MM.1S (cell line): ENCODE results near the gene SIM2.

ENCODE experiments used
- DNase-seq: peaks from one replicate; pipeline ENCODE4 v3.0.0-alpha.2; 2015
- H2AFZ ChIP-seq: fragments of 300-600 bp; sonication (generic); 2 replicates; pipeline ENCODE4 v1.6.0; 2016; ENCODE audit warnings: antibody characterized with exemption, low read length
- H3F3A ChIP-seq: fragments of 300-600 bp; sonication (generic); 2 replicates; pipeline ENCODE4 v1.6.1; 2016; ENCODE audit warnings: mild to moderate bottlenecking, antibody characterized with exemption, low read length, moderate library complexity, mixed read lengths; ENCODE audit not compliant: insufficient read depth
- H3K27ac ChIP-seq: fragments of 300-600 bp; sonication (generic); 2 replicates; pipeline ENCODE4 v1.5.1; 2016; ENCODE audit warnings: mild to moderate bottlenecking, low read length
- H3K27me3 ChIP-seq: fragments of 300-600 bp; sonication (generic); replicated peaks from 2 replicates; pipeline ENCODE4 v1.6.0; 2016; ENCODE audit warnings: low read length; ENCODE audit not compliant: insufficient read depth
- H3K36me3 ChIP-seq: fragments of 300-600 bp; sonication (generic); replicated peaks from 2 replicates; pipeline ENCODE4 v1.6.1; 2016; ENCODE audit warnings: mild to moderate bottlenecking, low read length, mixed read lengths; ENCODE audit not compliant: insufficient read depth
- H3K4me1 ChIP-seq: fragments of 300-600 bp; sonication (generic); 2 replicates; pipeline ENCODE4 v1.6.1; 2016; ENCODE audit warnings: low read length, mixed read lengths
- H3K4me2 ChIP-seq: fragments of 300-600 bp; sonication (generic); 2 replicates; pipeline ENCODE4 v1.6.0; 2016; ENCODE audit warnings: low read depth, low read length
- H3K4me3 ChIP-seq: fragments of 300-600 bp; sonication (generic); 2 replicates; pipeline ENCODE4 v1.5.1; 2016; ENCODE audit warnings: low read length, mixed read lengths
- H3K79me2 ChIP-seq: fragments of 300-600 bp; sonication (generic); 2 replicates; pipeline ENCODE4 v1.6.1; 2016; ENCODE audit warnings: mixed run types, low read length, mixed read lengths
- H3K9ac ChIP-seq: fragments of 300-600 bp; sonication (generic); 2 replicates; pipeline ENCODE4 v1.6.1; 2016; ENCODE audit warnings: low read length, mixed read lengths
- H3K9me2 ChIP-seq: fragments of 300-600 bp; sonication (generic); replicated peaks from 2 replicates; pipeline ENCODE4 v1.6.1; 2016; ENCODE audit warnings: mild to moderate bottlenecking, low read length, mixed read lengths; ENCODE audit not compliant: insufficient read depth
- H3K9me3 ChIP-seq: fragments of 300-600 bp; sonication (generic); replicated peaks from 2 replicates; pipeline ENCODE4 v1.6.1; 2016; ENCODE audit warnings: mild to moderate bottlenecking, low read length, mixed read lengths; ENCODE audit not compliant: insufficient read depth
- H4K20me1 ChIP-seq: fragments of 300-600 bp; sonication (generic); 2 replicates; pipeline ENCODE4 v1.6.1; 2016; ENCODE audit warnings: mild to moderate bottlenecking, low read length, moderate library complexity, mixed read lengths; ENCODE audit not compliant: insufficient read depth
- CTCF ChIP-seq: fragments of 300-600 bp; sonication (generic); IDR thresholded peaks from 2 replicates; pipeline ENCODE4 v1.5.1; 2016; ENCODE audit warnings: antibody characterized with exemption, low read length, mixed read lengths
- EZH2 ChIP-seq: fragments of 300-600 bp; sonication (generic); optimal IDR thresholded peaks from 2 replicates; pipeline ENCODE3; 2017; ENCODE audit warnings: low read depth, mild to moderate bottlenecking, antibody characterized with exemption, low read length, mixed read lengths
- EZH2phosphoT487 ChIP-seq: fragments of 300-600 bp; sonication (generic); IDR thresholded peaks from 2 replicates; pipeline ENCODE4 v1.6.1; 2018; ENCODE audit warnings: antibody characterized with exemption, low read length

The SIM2 gene

DNA sequence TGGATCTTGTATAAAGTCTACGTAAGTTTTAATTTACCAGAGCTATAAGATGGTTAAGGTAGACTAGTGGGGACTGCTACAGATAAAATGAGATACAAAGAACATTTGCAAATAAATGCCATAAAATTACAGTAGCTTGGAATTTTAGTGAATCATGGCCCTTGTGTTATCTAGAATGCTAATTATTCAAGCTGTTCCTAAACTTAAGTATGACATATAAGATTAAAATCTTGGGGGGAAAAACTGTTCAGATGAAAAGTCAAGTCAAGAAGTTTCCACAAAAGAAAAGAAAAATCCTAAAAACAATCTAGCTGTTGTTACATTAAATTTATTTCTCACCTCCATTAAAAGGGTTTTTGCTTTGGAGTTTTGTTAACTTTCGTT, 51.7 kb downstream of the SIM2 start:
- H3K27ac ChIP-seq = no peak overlapping the region
- TF ChIP-seq EZH2phosphoT487 (no peak), CTCF (no peak), EZH2 (no peak)
- no peaks in the 10 kb centered on the region for H3F3A ChIP-seq
- no peaks in the 10 kb centered on the region for H3K9me3 ChIP-seq
- no peaks in the 10 kb centered on the region for H3K79me2 ChIP-seq
- H3K4me3 ChIP-seq = no peak overlapping the region
- no peak for DNase-seq
- no peak overlapping the region for H3K9ac ChIP-seq
- H3K4me2 ChIP-seq = no peak overlapping the region
- no peaks in the 10 kb centered on the region for H3K9me2 ChIP-seq
- no peak overlapping the region for H2AFZ ChIP-seq
- H3K27me3 ChIP-seq = no peaks in the 10 kb centered on the region
- no peaks in the 10 kb centered on the region for H4K20me1 ChIP-seq
- no peaks in the 10 kb centered on the region for H3K36me3 ChIP-seq
- H3K4me1 ChIP-seq = no peaks in the 10 kb centered on the region

- Histone ChIP-seq H3K9me2 (no peaks in the 10 kb centered on the region), H3K27me3 (no peaks in the 10 kb centered on the region), H3K79me2 (no peaks in the 10 kb centered on the region), H3K4me2 (no peak overlapping the region), H3K4me3 (no peak overlapping the region), H3K36me3 (no peaks in the 10 kb centered on the region), H3K9me3 (no peaks in the 10 kb centered on the region), H4K20me1 (no peaks in the 10 kb centered on the region), H3K9ac (no peak overlapping the region), H3K4me1 (no peaks in the 10 kb centered on the region), H2AFZ (no peak overlapping the region), H3F3A (no peaks in the 10 kb centered on the region), H3K27ac (no peak overlapping the region)
- no peak for TF ChIP-seq EZH2
- TF ChIP-seq EZH2phosphoT487 = no peak
- TF ChIP-seq CTCF = no peak
- no peak for DNase-seq
These were observed 52.5 kb downstream of the SIM2 start for GRCh38 chr21:36751383-36751782.

DNA sequence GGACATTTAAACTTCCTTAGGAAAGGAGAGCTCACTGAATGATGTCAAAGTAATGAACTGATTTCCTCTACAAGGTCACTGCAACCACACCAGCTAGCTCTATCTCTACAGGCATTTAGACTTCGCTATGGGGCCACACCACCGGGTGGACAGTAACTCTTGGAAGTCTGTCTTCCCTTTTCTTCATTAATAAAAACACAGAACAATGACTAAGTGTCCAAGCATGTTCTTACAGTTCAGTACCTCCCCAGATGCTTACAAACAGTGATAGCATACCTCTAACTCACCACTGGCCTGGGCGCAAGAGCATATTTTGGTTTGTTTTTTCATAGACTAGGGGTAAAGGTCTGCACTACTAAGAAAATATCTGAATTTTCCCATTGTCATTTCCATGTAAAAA, 54.6 kb downstream of the SIM2 start:
- no peak overlapping the region for H3K4me2 ChIP-seq
- no peak overlapping the region for H3K9ac ChIP-seq
- no peaks in the 10 kb centered on the region for H3K9me3 ChIP-seq
- H4K20me1 ChIP-seq = no peaks in the 10 kb centered on the region
- no peak overlapping the region for H3K4me3 ChIP-seq
- no peaks in the 10 kb centered on the region for H3K79me2 ChIP-seq
- H3K9me2 ChIP-seq = no peaks in the 10 kb centered on the region
- DNase-seq = no peak
- H3K36me3 ChIP-seq = no peaks in the 10 kb centered on the region
- TF ChIP-seq EZH2phosphoT487 (no peak), EZH2 (no peak), CTCF (no peak)
- no peak overlapping the region for H2AFZ ChIP-seq
- no peaks in the 10 kb centered on the region for H3F3A ChIP-seq
- no peak overlapping the region for H3K27ac ChIP-seq
- H3K4me1 ChIP-seq = no peaks in the 10 kb centered on the region
- no peaks in the 10 kb centered on the region for H3K27me3 ChIP-seq
